Measurements from ENCODE around the gene CASTOR1.
"Not testable (repeated sequence)": the region's sequence is repeated elsewhere in the genome, so short reads cannot be mapped to it uniquely, and the experiment has no call there.

CASTOR1 gene

DNA sequence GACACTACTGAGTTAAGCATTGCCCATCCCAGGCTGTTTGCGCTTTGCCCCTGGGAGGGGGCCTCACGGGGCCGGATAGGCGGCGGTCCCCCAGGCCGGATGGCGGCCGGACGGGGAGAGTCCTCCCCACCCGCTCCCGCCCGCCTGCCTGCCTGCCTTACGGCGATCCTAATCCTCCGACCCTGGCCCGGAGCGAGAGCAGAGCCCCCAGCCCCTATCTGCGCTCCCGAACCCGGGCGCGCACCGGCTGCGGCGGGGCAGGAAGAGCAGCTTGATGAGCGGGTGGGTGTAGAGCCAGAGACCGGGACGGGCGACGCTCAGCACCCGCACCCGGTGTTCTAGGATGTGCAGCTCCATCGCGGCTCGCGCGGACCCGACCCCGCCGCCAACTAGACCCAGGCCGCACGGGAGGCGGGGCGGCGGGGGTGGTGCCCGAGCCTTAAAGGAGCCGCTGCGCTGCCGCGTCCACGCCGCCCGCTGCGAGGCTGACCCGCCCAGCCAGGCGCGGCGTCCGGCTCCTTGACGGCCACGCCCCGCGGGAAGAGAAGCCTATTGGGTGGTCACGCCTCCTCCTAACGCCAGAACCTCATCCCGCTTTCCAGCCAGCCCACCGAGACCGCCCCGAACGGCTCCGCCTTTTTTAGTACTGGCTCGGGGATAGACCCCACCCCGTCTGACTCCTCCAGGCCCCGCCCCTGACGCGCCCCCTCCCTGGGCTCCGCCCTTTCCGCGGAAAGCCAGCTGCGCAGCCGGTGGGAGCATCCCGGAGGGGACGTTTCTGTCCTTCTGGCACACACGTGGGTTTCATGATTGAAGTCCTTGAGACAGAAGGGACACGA is at the start of gene CASTOR1:
Gene CASTOR1 (minus strand): TSS at position 365 of the 839 bp plus-strand sequence. CDS start 8 bp downstream, at position 357.
- H3K36me3 ChIP-seq (ENCODE audit: control insufficient read depth in 1 of 2, insufficient read depth in 2 of 2, low read length in 2 of 2) = peaks cover 15 to 42% of the 10 kb centered on the region in 2 donors
- no peaks in the 10 kb centered on the region for H3K9me3 ChIP-seq (ENCODE audit: control insufficient read depth in 1 of 2, low read length in 2 of 2)
- H3K27me3 ChIP-seq (ENCODE audit: low read depth, low read length) = no peaks in the 10 kb centered on the region
- peaks cover 19 to 30% of the 10 kb centered on the region in 2 donors for H3K4me1 ChIP-seq (ENCODE audit: control insufficient read depth in 1 of 2, insufficient read depth in 2 of 2, low read length in 2 of 2)
- peak within 1 kb of the TSS; percentile 77 for H3K27ac ChIP-seq (ENCODE audit: low read length)
- H3K4me3 ChIP-seq (ENCODE audit: low read depth in 1 of 2, low read length in 2 of 2) = peak within 1 kb of the TSS; percentile 83 to 89

DNA sequence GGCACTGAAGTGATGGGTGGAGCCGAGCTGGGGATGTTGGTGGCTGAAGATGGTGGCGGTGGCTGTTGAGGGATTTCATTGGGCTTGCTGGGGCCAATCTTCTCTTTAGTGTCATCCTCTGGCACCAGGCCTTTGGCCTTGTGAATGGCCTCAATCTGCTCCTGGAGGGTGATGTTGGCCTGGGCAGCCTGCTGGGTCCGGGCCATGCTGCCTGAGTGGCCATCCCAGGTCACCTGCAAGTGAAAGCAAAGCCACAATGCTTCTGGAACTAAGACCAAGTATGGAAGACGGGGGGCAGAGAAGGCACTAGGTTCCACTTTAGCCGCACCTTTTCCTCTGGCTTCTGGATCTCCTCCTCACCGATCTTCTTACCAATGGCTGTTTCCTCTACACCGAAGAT is 49.5 kb upstream of the CASTOR1 start:
- Histone ChIP-seq H3K36me3 (ENCODE audit: control insufficient read depth in 1 of 2, insufficient read depth in 2 of 2, low read length in 2 of 2) (peaks cover 89 to 99% of the 10 kb centered on the region in 2 donors), H3K27me3 (ENCODE audit: low read depth, low read length) (no peaks in the 10 kb centered on the region), H3K4me3 (ENCODE audit: low read depth in 1 of 2, low read length in 2 of 2) (no peak overlapping the region), H3K27ac (ENCODE audit: low read length) (no peak overlapping the region), H3K9me3 (ENCODE audit: control insufficient read depth in 1 of 2, low read length in 2 of 2) (no peaks in the 10 kb centered on the region), H3K4me1 (ENCODE audit: control insufficient read depth in 1 of 2, insufficient read depth in 2 of 2, low read length in 2 of 2) (no peaks in the 10 kb centered on the region)

DNA sequence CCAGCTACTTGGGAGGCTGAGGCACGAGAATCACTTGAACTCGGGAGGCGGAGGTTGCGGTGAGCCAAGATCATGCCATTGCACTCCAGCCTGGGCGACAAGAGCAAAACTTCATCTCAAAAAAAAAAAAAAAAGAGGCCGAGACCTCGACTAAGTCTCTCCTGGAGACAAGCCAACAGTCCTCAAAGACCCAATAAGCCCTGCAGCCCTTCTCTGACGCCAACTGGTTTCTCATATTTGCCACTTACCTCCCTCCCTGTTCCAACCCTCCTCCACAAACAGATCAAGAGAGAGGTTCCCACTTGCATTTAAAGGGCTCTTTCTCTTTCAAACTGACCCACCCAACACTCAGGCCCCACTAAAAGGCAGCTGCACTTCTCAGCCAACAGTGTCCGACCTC is 49.0 kb upstream of the CASTOR1 start:
- not testable (repeated sequence) for H3K27me3 ChIP-seq (ENCODE audit: low read depth, low read length); H3K9me3 ChIP-seq (ENCODE audit: control insufficient read depth in 1 of 2, low read length in 2 of 2); H3K27ac ChIP-seq (ENCODE audit: low read length); H3K4me3 ChIP-seq (ENCODE audit: low read depth in 1 of 2, low read length in 2 of 2); H3K4me1 ChIP-seq (ENCODE audit: control insufficient read depth in 1 of 2, insufficient read depth in 2 of 2, low read length in 2 of 2)
- peaks cover 89 to 99% of the 10 kb centered on the region in 2 donors for H3K36me3 ChIP-seq (ENCODE audit: control insufficient read depth in 1 of 2, insufficient read depth in 2 of 2, low read length in 2 of 2)

DNA sequence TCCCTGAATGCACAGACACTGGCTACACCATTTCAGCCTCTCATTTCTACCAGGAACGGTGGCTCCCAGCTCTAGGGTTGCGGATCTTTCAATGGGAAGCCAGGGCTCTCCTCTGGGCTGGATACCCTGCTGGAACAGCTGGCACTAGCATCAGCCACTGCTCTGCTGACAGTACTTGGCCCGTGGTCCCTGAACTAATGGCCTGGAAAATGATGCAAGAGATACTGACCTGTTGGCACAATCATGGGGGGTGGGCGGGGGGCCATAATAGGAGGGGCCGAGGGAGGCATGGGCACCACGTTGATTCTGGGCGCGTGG is 48.1 kb upstream of the CASTOR1 start:
- Histone ChIP-seq H3K27me3 (ENCODE audit: low read depth, low read length) (no peaks in the 10 kb centered on the region), H3K4me1 (ENCODE audit: control insufficient read depth in 1 of 2, insufficient read depth in 2 of 2, low read length in 2 of 2) (no peaks in the 10 kb centered on the region), H3K4me3 (ENCODE audit: low read depth in 1 of 2, low read length in 2 of 2) (no peak overlapping the region), H3K27ac (ENCODE audit: low read length) (no peak overlapping the region), H3K36me3 (ENCODE audit: control insufficient read depth in 1 of 2, insufficient read depth in 2 of 2, low read length in 2 of 2) (peaks cover 89 to 99% of the 10 kb centered on the region in 2 donors), H3K9me3 (ENCODE audit: control insufficient read depth in 1 of 2, low read length in 2 of 2) (no peaks in the 10 kb centered on the region)

DNA sequence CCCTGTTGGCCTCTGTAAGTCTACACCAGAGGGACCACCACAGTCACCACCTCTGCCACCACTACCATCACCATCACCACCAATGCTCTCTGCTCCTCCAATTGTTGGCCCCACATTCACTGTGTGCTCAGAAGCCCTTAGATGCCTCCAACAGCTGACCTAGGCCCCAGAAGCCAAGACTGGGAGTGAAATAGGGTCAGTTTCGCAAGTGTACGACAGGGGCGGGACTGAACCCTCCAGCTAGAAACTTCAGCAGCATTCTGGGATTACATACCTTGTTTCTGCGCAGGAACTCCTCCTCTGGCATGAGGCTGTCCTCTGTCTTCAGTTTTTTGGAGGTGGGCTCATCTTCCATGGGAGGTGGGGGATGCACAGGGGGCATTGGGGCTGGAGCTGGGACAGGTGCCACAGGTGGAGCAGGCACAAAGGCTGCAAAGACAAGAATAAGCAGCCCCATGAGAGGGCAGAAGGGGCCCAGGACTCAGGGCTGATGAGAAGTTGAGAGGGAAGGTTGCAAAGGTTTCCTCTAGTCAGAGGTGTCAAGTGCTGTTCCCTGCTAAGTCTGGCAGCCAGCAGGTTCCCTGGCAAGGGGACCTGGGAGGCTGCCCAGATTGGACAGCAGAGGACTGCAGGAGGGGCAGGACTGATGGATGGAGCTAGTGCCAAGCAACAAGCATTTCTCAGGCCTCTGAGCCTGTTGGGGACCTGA is 47.6 kb upstream of the CASTOR1 start:
- no peaks in the 10 kb centered on the region for H3K4me1 ChIP-seq (ENCODE audit: control insufficient read depth in 1 of 2, insufficient read depth in 2 of 2, low read length in 2 of 2)

DNA sequence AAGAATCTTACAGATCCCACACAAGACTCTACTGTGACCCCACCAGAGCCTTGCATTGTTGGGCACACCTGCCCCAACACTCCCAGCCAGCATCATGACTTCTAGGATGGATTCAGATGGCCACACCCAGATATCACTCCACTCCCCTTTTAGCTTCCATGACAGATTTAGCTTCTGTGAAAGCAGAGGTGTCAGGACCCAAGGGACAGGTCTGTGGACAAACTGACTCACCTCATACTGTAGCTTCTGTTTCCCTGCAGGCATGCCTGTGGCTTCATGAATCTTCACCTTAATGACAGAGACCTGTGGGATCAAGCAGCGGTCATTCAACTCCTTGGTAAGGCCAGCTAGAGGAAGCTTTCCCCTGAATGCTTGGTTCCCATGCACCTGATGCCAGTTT is 45.9 kb upstream of the CASTOR1 start:
- Histone ChIP-seq H3K9me3 (ENCODE audit: control insufficient read depth in 1 of 2, low read length in 2 of 2) (no peaks in the 10 kb centered on the region), H3K4me1 (ENCODE audit: control insufficient read depth in 1 of 2, insufficient read depth in 2 of 2, low read length in 2 of 2) (no peaks in the 10 kb centered on the region)

More for the DNA sequence above, 47.6 kb upstream of the CASTOR1 start:
- Histone ChIP-seq H3K36me3 (ENCODE audit: control insufficient read depth in 1 of 2, insufficient read depth in 2 of 2, low read length in 2 of 2) (peaks cover 87 to 97% of the 10 kb centered on the region in 2 donors), H3K9me3 (ENCODE audit: control insufficient read depth in 1 of 2, low read length in 2 of 2) (no peaks in the 10 kb centered on the region), H3K27ac (ENCODE audit: low read length) (no peak overlapping the region), H3K4me3 (ENCODE audit: low read depth in 1 of 2, low read length in 2 of 2) (no peak overlapping the region), H3K27me3 (ENCODE audit: low read depth, low read length) (no peaks in the 10 kb centered on the region)

DNA sequence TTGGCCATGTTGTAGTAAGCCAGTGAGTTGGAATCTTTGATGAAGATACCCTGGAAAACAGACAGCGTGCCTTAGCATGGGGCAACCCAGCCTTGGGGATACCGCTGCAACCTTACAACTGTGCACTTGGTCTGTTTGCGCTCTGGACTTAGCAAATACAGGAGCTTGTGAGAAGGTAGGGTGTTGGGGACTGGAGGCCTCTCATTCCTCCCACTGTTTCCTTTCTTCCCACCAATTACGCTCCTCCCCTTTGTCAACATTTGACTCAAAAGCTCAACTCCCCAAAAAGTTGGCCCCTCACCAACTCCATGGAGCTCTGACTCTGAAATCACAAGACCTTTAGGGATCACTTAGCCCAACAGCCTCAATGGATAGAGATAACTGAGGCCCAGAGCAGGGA is 45.3 kb upstream of the CASTOR1 start:
- Histone ChIP-seq H3K27me3 (ENCODE audit: low read depth, low read length) (no peaks in the 10 kb centered on the region), H3K27ac (ENCODE audit: low read length) (no peak overlapping the region), H3K4me3 (ENCODE audit: low read depth in 1 of 2, low read length in 2 of 2) (no peak overlapping the region), H3K4me1 (ENCODE audit: control insufficient read depth in 1 of 2, insufficient read depth in 2 of 2, low read length in 2 of 2) (no peaks in the 10 kb centered on the region), H3K36me3 (ENCODE audit: control insufficient read depth in 1 of 2, insufficient read depth in 2 of 2, low read length in 2 of 2) (peaks cover 70 to 75% of the 10 kb centered on the region in 2 donors), H3K9me3 (ENCODE audit: control insufficient read depth in 1 of 2, low read length in 2 of 2) (no peaks in the 10 kb centered on the region)

More for the DNA sequence above, 45.9 kb upstream of the CASTOR1 start:
- no peak overlapping the region for H3K27ac ChIP-seq (ENCODE audit: low read length)
- H3K27me3 ChIP-seq (ENCODE audit: low read depth, low read length) = no peaks in the 10 kb centered on the region
- H3K4me3 ChIP-seq (ENCODE audit: low read depth in 1 of 2, low read length in 2 of 2) = no peak overlapping the region
- H3K36me3 ChIP-seq (ENCODE audit: control insufficient read depth in 1 of 2, insufficient read depth in 2 of 2, low read length in 2 of 2) = peaks cover 76 to 80% of the 10 kb centered on the region in 2 donors

DNA sequence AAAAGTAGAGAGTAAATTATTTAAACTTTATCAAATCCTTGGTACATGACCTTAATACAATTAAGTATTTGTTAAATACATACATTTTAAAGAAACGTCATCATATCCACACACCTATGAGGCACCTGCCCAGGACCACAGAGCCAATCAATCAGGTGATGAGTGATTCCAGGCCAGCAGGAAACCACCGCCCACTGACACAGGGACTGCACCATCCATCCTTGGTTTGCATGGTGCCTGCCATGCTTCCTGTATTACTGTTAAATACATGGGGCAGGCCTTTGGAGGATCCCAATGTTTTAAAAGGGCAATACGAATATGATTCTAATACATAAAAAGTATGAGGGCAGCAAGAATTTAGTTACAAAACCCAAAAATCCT is 44.4 kb upstream of the CASTOR1 start:
- Histone ChIP-seq H3K36me3 (ENCODE audit: control insufficient read depth in 1 of 2, insufficient read depth in 2 of 2, low read length in 2 of 2) (peaks cover 62 to 65% of the 10 kb centered on the region in 2 donors), H3K27me3 (ENCODE audit: low read depth, low read length) (no peaks in the 10 kb centered on the region), H3K4me1 (ENCODE audit: control insufficient read depth in 1 of 2, insufficient read depth in 2 of 2, low read length in 2 of 2) (no peaks in the 10 kb centered on the region), H3K9me3 (ENCODE audit: control insufficient read depth in 1 of 2, low read length in 2 of 2) (no peaks in the 10 kb centered on the region), H3K27ac (ENCODE audit: low read length) (no peak overlapping the region), H3K4me3 (ENCODE audit: low read depth in 1 of 2, low read length in 2 of 2) (no peak overlapping the region)

DNA sequence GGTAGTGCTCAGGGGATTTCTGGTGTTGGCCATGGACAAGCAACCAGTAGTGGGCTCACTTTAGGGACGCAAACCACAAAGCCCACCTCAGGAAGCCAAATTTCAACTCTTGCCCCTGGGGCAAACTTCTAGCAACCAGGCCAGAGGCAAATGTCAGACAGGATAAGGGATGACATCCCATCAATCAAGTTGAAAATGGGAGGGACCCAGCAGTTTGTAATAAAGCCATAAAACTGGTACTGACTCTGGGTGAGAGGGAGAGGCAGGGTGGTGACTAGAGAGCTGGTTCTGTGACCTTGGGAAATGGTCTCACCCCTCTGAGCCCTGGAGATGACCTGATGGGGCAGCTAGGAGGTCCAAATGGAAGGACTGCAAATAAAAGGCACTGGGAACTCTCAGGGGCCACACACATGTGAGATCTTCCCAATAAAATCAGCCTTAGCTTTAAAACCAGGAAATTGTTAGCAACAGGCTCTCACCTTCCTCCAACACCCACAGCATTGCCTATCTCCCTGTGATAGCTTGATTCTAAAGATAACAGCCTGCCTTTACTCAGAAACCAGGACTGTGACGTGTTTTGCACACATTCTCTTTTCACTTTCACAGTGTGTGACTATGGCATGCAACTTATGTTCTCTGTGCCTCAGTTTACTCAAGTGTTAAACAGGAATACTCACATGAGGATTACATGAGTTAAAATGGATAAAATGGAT is 43.8 kb upstream of the CASTOR1 start:
- Histone ChIP-seq H3K36me3 (ENCODE audit: control insufficient read depth in 1 of 2, insufficient read depth in 2 of 2, low read length in 2 of 2) (peaks cover 58 to 60% of the 10 kb centered on the region in 2 donors), H3K27ac (ENCODE audit: low read length) (no peak overlapping the region), H3K27me3 (ENCODE audit: low read depth, low read length) (no peaks in the 10 kb centered on the region), H3K9me3 (ENCODE audit: control insufficient read depth in 1 of 2, low read length in 2 of 2) (no peaks in the 10 kb centered on the region), H3K4me3 (ENCODE audit: low read depth in 1 of 2, low read length in 2 of 2) (no peak overlapping the region), H3K4me1 (ENCODE audit: control insufficient read depth in 1 of 2, insufficient read depth in 2 of 2, low read length in 2 of 2) (no peaks in the 10 kb centered on the region)

DNA sequence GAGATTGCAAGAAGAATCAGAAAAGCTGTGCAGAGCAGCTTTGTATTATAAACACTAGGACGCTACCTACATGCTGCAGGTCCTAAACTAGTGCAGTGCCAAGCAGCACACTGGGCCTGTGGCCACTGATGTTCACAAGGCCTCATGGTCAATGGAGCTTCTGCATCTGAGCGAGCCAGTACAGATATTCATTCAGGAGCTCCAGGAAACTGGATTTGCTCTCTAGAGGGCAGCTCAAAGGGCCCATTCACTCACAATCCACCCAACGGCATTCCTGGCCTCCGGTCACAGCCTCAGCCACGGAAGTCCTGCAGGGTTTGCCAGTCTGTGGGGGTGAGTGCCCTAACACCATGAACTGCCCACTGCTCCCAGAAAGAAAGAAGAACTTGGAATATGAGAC is 43.2 kb upstream of the CASTOR1 start:
- H3K27ac ChIP-seq (ENCODE audit: low read length) = no peak overlapping the region
- H3K4me3 ChIP-seq (ENCODE audit: low read depth in 1 of 2, low read length in 2 of 2) = no peak overlapping the region
- H3K4me1 ChIP-seq (ENCODE audit: control insufficient read depth in 1 of 2, insufficient read depth in 2 of 2, low read length in 2 of 2) = peaks cover 0 to under 1% of the 10 kb centered on the region in 2 donors
- H3K9me3 ChIP-seq (ENCODE audit: control insufficient read depth in 1 of 2, low read length in 2 of 2) = no peaks in the 10 kb centered on the region
- peaks cover 53 to 54% of the 10 kb centered on the region in 2 donors for H3K36me3 ChIP-seq (ENCODE audit: control insufficient read depth in 1 of 2, insufficient read depth in 2 of 2, low read length in 2 of 2)
- H3K27me3 ChIP-seq (ENCODE audit: low read depth, low read length) = no peaks in the 10 kb centered on the region

DNA sequence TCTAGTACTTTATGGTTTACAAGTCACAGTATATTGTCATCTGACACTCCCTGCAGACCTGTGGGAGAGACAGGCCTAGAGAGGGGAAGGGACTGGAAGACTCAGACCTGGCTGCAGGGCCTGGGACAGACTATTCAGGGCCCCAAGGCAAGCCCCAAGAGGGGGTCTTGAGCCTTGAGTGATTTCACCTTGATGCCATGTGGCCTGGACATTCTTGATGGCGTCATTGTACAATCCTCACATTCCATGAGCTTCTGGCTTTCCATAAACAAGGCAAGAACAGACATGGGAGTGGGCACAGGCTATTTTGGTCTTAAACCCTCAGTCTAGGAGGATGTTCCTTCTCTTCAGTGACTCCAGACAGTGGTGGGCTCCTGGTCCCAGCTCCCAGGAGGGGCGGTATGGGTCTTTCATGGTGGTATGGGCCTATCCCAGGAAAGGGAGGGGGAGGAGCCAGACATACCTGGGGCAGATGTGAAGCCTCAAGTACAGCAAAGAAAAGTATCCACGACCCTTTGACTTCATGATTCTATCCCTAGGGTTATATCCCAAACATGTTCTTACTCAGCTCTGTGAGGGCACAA is 39.3 kb upstream of the CASTOR1 start:
- H3K4me3 ChIP-seq (ENCODE audit: low read depth in 1 of 2, low read length in 2 of 2) = no peak overlapping the region
- no peak overlapping the region for H3K27ac ChIP-seq (ENCODE audit: low read length)
- H3K36me3 ChIP-seq (ENCODE audit: control insufficient read depth in 1 of 2, insufficient read depth in 2 of 2, low read length in 2 of 2) = peaks cover 18 to 19% of the 10 kb centered on the region in 2 donors
- peaks cover 18 to 24% of the 10 kb centered on the region in 2 donors for H3K4me1 ChIP-seq (ENCODE audit: control insufficient read depth in 1 of 2, insufficient read depth in 2 of 2, low read length in 2 of 2)
- no peaks in the 10 kb centered on the region for H3K9me3 ChIP-seq (ENCODE audit: control insufficient read depth in 1 of 2, low read length in 2 of 2)
- no peaks in the 10 kb centered on the region for H3K27me3 ChIP-seq (ENCODE audit: low read depth, low read length)

All from muscle layer of duodenum (tissue), 2 donors.